ENCODE data around the gene PYDC1. TPM values are rescaled to one million over a fixed set of nuclear protein-coding genes. Genes with fewer than 3 reads are reported as not detected.

PYDC1 gene
- total and polyA plus RNA-seq, 10 of the 15 experiments (the other 5 are each of a cell fraction or from before 2014, with no cell fraction given) = not detected

- no peak for TF ChIP-seq POLR2AphosphoS2 (IDR thresholded peaks at IDR 0.05; ENCODE audit: low read depth, low read length)
- TF ChIP-seq, protein P1, sequence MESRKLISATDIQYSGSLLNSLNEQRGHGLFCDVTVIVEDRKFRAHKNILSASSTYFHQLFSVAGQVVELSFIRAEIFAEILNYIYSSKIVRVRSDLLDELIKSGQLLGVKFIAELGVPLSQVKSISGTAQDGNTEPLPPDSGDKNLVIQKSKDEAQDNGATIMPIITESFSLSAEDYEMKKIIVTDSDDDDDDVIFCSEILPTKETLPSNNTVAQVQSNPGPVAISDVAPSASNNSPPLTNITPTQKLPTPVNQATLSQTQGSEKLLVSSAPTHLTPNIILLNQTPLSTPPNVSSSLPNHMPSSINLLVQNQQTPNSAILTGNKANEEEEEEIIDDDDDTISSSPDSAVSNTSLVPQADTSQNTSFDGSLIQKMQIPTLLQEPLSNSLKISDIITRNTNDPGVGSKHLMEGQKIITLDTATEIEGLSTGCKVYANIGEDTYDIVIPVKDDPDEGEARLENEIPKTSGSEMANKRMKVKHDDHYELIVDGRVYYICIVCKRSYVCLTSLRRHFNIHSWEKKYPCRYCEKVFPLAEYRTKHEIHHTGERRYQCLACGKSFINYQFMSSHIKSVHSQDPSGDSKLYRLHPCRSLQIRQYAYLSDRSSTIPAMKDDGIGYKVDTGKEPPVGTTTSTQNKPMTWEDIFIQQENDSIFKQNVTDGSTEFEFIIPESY (IDR thresholded peaks at IDR 0.05) = no peak
- no peak for TF ChIP-seq PML (IDR thresholded peaks at IDR 0.05; ENCODE audit: low read length)
- no peak for TF ChIP-seq PAX8 (IDR thresholded peaks at IDR 0.05)
- TF ChIP-seq RCOR1 (conservative IDR thresholded peaks at IDR 0.05; ENCODE audit: low read depth, low read length) = no peak
- no peak for TF ChIP-seq ZNF24 (IDR thresholded peaks at IDR 0.05)
- no peak for TF ChIP-seq HCFC1 (IDR thresholded peaks at IDR 0.05; ENCODE audit: low read length)
- no peak for TF ChIP-seq SP1 (IDR thresholded peaks at IDR 0.05; ENCODE audit: low read depth, low read length)
- in situ Hi-C loops (cut with MboI) = no loop called here
- FAIRE-seq (no peak), ATAC-seq (no peak), DNase-seq (ENCODE audit: low read depth, low spot score) (no peak)
- ChIA-PET POLR2A (no interaction called here), SMC1A (ENCODE audit: uncharacterized antibody, unreplicated experiment) (no interaction called here), CTCF (no interaction called here), RAD21 (ENCODE audit: unreplicated experiment) (no interaction called here)
- H3K4me3 ChIP-seq = no peak overlapping the region
- no peaks in the 10 kb centered on the region for H3K27me3 ChIP-seq (replicated peaks in 1 of 2; ENCODE audit: control insufficient read depth in 2 of 2, insufficient read depth in 2 of 2, low read length in 1 of 2)
- no peaks in the 10 kb centered on the region; the same call in 2 of the 3 replicates for H3K9me3 ChIP-seq (replicated peaks; ENCODE audit: control insufficient read depth, insufficient read depth, low read length)
- H4K20me1 ChIP-seq (ENCODE audit: control insufficient read depth, insufficient read depth) = no peaks in the 10 kb centered on the region
- H3K4me1 ChIP-seq (ENCODE audit: control insufficient read depth, insufficient read depth, low read length) = no peaks in the 10 kb centered on the region
- intact Hi-C loops (cut with micrococcal nuclease; ENCODE audit: unreplicated experiment) = no loop called here
- H3K9ac ChIP-seq (ENCODE audit: control insufficient read depth, insufficient read depth, low read length) = no peak overlapping the region
- H3K79me2 ChIP-seq (ENCODE audit: control insufficient read depth, insufficient read depth, low read length) = no peaks in the 10 kb centered on the region
- H3K36me3 ChIP-seq (ENCODE audit: control insufficient read depth in 2 of 2, insufficient read depth in 2 of 2, low read length in 1 of 2) = no peaks in the 10 kb centered on the region
- H3K4me2 ChIP-seq (ENCODE audit: control insufficient read depth, insufficient read depth) = no peak overlapping the region
- H2AFZ ChIP-seq (ENCODE audit: control insufficient read depth, low read depth, low read length) = no peak overlapping the region
- WGBS (ENCODE audit: insufficient coverage, insufficient replicate concordance, low lambda C conversion rate, missing lambda C conversion rate) = 75% methylated on average over 4 of the region's 4 CpGs
- no peak overlapping the region for H3K27ac ChIP-seq (ENCODE audit: control insufficient read depth, insufficient read depth)
- no TSS peak for BruUV-seq (replicated peaks)
Observed at GRCh38 chr16:31238041-31238440, 21.1 kb upstream of the PYDC1 start.

DNA sequence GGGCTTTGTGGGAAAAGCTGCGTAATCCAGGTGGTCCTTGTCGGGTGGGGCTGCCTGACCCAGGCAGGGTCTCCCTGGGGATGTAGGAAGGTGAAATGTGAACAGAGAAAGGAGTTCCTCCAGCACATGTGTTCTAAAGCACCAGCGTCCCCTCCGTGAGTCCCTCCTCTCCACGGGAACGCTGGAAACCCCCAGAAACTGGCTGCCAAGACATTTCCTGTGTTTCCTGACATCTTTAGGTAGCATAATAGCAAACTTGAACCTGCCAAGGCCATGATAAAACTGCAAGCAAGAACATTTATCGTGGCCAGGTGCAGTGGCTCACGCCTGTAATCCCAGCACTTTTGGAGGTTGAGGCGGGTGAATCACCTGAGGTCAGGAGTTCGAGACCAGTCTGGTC, 12.6 kb upstream of the PYDC1 start:
- ChIA-PET POLR2A (no interaction called here), RAD21 (ENCODE audit: unreplicated experiment) (no interaction called here), CTCF (no interaction called here), SMC1A (ENCODE audit: uncharacterized antibody, unreplicated experiment) (no interaction called here)
- intact Hi-C loops (cut with micrococcal nuclease; ENCODE audit: unreplicated experiment) (no loop called here), in situ Hi-C loops (cut with MboI) (no loop called here)
- H3K27me3 ChIP-seq (replicated peaks in 1 of 2; ENCODE audit: control insufficient read depth in 2 of 2, insufficient read depth in 2 of 2, low read length in 1 of 2) = no peaks in the 10 kb centered on the region
- no peaks in the 10 kb centered on the region; the same call in 2 of the 3 replicates for H3K9me3 ChIP-seq (replicated peaks; ENCODE audit: control insufficient read depth, insufficient read depth, low read length)
- H3K79me2 ChIP-seq (ENCODE audit: control insufficient read depth, insufficient read depth, low read length) = no peaks in the 10 kb centered on the region
- 22% methylated on average over 10 of the region's 10 CpGs for WGBS (ENCODE audit: insufficient coverage, insufficient replicate concordance, low lambda C conversion rate, missing lambda C conversion rate)
- DNase-seq (ENCODE audit: low read depth, low spot score) = no peak
- no TSS peak for BruUV-seq (replicated peaks)
- H3K27ac ChIP-seq (ENCODE audit: control insufficient read depth, insufficient read depth) = no peak overlapping the region
- no peak for ATAC-seq
- H4K20me1 ChIP-seq (ENCODE audit: control insufficient read depth, insufficient read depth) = no peaks in the 10 kb centered on the region
- no peak for FAIRE-seq
- no peaks in the 10 kb centered on the region for H3K4me1 ChIP-seq (ENCODE audit: control insufficient read depth, insufficient read depth, low read length)
- H2AFZ ChIP-seq (ENCODE audit: control insufficient read depth, low read depth, low read length) = no peak overlapping the region
- H3K9ac ChIP-seq (ENCODE audit: control insufficient read depth, insufficient read depth, low read length) = no peak overlapping the region
- H3K4me3 ChIP-seq = no peak overlapping the region
- no peak overlapping the region for H3K4me2 ChIP-seq (ENCODE audit: control insufficient read depth, insufficient read depth)
- H3K36me3 ChIP-seq (ENCODE audit: control insufficient read depth in 2 of 2, insufficient read depth in 2 of 2, low read length in 1 of 2) = no peaks in the 10 kb centered on the region
- TF ChIP-seq NR2F1 (conservative IDR thresholded peaks at IDR 0.05) (no peak), SKIL (IDR thresholded peaks at IDR 0.05; ENCODE audit: low read depth, poor library complexity, severe bottlenecking) (no peak), ATF2 (IDR thresholded peaks at IDR 0.05; ENCODE audit: low read length) (no peak), CBFB (IDR thresholded peaks at IDR 0.05; ENCODE audit: low read depth) (no peak), HDAC2 (IDR thresholded peaks at IDR 0.05) (no peak), WRNIP1 (IDR thresholded peaks at IDR 0.05; ENCODE audit: borderline replicate concordance, low read depth, low read length) (no peak)
- TF ChIP-seq, protein P2, sequence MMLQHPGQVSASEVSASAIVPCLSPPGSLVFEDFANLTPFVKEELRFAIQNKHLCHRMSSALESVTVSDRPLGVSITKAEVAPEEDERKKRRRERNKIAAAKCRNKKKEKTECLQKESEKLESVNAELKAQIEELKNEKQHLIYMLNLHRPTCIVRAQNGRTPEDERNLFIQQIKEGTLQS (IDR thresholded peaks at IDR 0.05; ENCODE audit: borderline replicate concordance, extremely low read depth, low read depth, low read length) = no peak

All from GM12878 (cell line).